ENCODE data around the gene FLOT2.

GRCh38 chr17:28875848-28876550 lies 21.5 kb downstream of the FLOT2 start:
- no peak for TF ChIP-seq POLR2A (IDR thresholded peaks at IDR 0.05)
- TF ChIP-seq, protein P1, sequence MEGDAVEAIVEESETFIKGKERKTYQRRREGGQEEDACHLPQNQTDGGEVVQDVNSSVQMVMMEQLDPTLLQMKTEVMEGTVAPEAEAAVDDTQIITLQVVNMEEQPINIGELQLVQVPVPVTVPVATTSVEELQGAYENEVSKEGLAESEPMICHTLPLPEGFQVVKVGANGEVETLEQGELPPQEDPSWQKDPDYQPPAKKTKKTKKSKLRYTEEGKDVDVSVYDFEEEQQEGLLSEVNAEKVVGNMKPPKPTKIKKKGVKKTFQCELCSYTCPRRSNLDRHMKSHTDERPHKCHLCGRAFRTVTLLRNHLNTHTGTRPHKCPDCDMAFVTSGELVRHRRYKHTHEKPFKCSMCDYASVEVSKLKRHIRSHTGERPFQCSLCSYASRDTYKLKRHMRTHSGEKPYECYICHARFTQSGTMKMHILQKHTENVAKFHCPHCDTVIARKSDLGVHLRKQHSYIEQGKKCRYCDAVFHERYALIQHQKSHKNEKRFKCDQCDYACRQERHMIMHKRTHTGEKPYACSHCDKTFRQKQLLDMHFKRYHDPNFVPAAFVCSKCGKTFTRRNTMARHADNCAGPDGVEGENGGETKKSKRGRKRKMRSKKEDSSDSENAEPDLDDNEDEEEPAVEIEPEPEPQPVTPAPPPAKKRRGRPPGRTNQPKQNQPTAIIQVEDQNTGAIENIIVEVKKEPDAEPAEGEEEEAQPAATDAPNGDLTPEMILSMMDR (IDR thresholded peaks at IDR 0.05), result no peak

All from adrenal gland (tissue), 5 donors.